K562 (cell line): ENCODE results near the gene CLHC1. TPM values are rescaled to one million over a fixed set of nuclear protein-coding genes. Genes with fewer than 3 reads are reported as not detected.

ENCODE experiments used
- CBFB ChIP-seq: sonication (generic); formaldehyde crosslinking; IDR thresholded peaks from 2 replicates; pipeline ENCODE4 v1.4.0; 2020; ENCODE audit warnings: mild to moderate bottlenecking, missing genetic modification reagents
- CREB1 ChIP-seq, 2 experiments: sonication (generic) in 1 of 2; formaldehyde crosslinking in 1 of 2; IDR thresholded peaks; 2 replicates each; pipeline versions ENCODE4 v1.6.1 to v1.8.0; 2012 to 2022; ENCODE audit warnings: inconsistent platforms in 1 of 2, mild to moderate bottlenecking in 1 of 2, missing genetic modification reagents in 1 of 2, moderate library complexity in 1 of 2
- DNMT1 ChIP-seq: fragments of 450-650 bp; IDR thresholded peaks from 2 replicates; pipeline ENCODE4 v1.6.1; 2016; ENCODE audit warnings: antibody characterized with exemption, mild to moderate bottlenecking
- ELF4 ChIP-seq: fragments of 450-650 bp; formaldehyde crosslinking; IDR thresholded peaks from 2 replicates; pipeline ENCODE4 v1.4.0; 2022; ENCODE audit warnings: missing genetic modification characterization
- LEF1 ChIP-seq: fragments of 450-650 bp; IDR thresholded peaks from 2 replicates; pipeline ENCODE4 v1.6.1; 2016; ENCODE audit warnings: mild to moderate bottlenecking
- MBD2 ChIP-seq: sonication (generic); IDR thresholded peaks from 2 replicates; pipeline ENCODE4 v1.6.1; 2016; ENCODE audit warnings: low read depth, borderline replicate concordance
- NR4A1 ChIP-seq, 2 experiments: fragments of 250-450 bp in 1 of 2; fragments of 450-650 bp in 1 of 2; sonication (Bioruptor Pico) in 1 of 2; IDR thresholded peaks; 2 replicates each; pipeline versions ENCODE4 v1.4.0 to v1.6.1; 2016 to 2020; ENCODE audit warnings: mild to moderate bottlenecking in 2 of 2, missing compliant biosample characterization in 1 of 2, missing genetic modification characterization in 1 of 2, moderate library complexity in 1 of 2
- POLR2G ChIP-seq: fragments of 200-400 bp; formaldehyde crosslinking; IDR thresholded peaks from 2 replicates; pipeline ENCODE4 v1.6.1; 2017; ENCODE audit warnings: low read depth, mild to moderate bottlenecking, antibody characterized with exemption, low read length, moderate library complexity
- RCOR1 ChIP-seq, 2 experiments: IDR thresholded peaks; 2 replicates each; pipeline ENCODE4 v1.6.1; 2012; ENCODE audit warnings: low read depth in 2 of 2, low read length in 2 of 2, borderline replicate concordance in 1 of 2, improper control_type of control experiment in 1 of 2
- ZNF174 ChIP-seq: fragments of 250-450 bp; sonication (Bioruptor Pico); IDR thresholded peaks from 2 replicates; pipeline ENCODE4 v1.4.0; 2020; ENCODE audit warnings: mild to moderate bottlenecking
- ZNF324 ChIP-seq: fragments of 250-450 bp; sonication (Bioruptor Pico); IDR thresholded peaks from 2 replicates; pipeline ENCODE4 v1.4.0; 2020; ENCODE audit warnings: mild to moderate bottlenecking
- ZNF431 ChIP-seq: sonication (generic); formaldehyde crosslinking; IDR thresholded peaks from 2 replicates; pipeline ENCODE4 v1.8.0; 2022; ENCODE audit warnings: mild to moderate bottlenecking, missing genetic modification reagents
- polyA plus RNA-seq, 8 experiments: library from polyadenylated mRNA; depleted of rRNA in 4 of 8; stranded (reverse) in 5 of 8; unstranded in 3 of 8; fragments of >200 nt; fragmentation: Nextera tagmentation in 2 of 8; fragmentation: Illumina TruSeq in 1 of 8; extraction: Ambion mirVana in 2 of 8; extraction: Trizol in 1 of 8; gene quantifications; 2 replicates each; pipeline versions ENCODE4 v1.2.1 to v1.2.3, GENCODE V29; 2011 to 2014; ENCODE audit warnings: inconsistent platforms in 1 of 8, missing spikeins in 1 of 8
- total RNA-seq, 7 experiments: library from RNA; depleted of rRNA in 6 of 7; stranded (reverse); fragments of >200 nt in 6 of 7; fragmentation: Illumina TruSeq in 2 of 7; extraction: Trizol in 2 of 7; gene quantifications; 2 replicates each; pipeline versions ENCODE4 v1.2.1 to v1.2.3, GENCODE V29; 2011 to 2021; ENCODE audit warnings: low replicate concordance in 1 of 7
- TF ChIP-seq, protein P1 (sequence below), 2 experiments: fragments of 450-650 bp; conservative IDR thresholded peaks; 2 replicates each; pipeline ENCODE4 v1.6.1; 2017; ENCODE audit warnings: mild to moderate bottlenecking in 2 of 2, moderate library complexity in 2 of 2
- TF ChIP-seq, protein P2 (sequence below): fragments of 450-650 bp; IDR thresholded peaks from 2 replicates; pipeline ENCODE4 v1.6.1; 2017; ENCODE audit warnings: antibody characterized with exemption
- TF ChIP-seq, protein P3 (sequence below): fragments of 450-650 bp; IDR thresholded peaks from 2 replicates; pipeline ENCODE4 v1.6.1; 2016; ENCODE audit warnings: low read depth

Gene CLHC1
- total and polyA plus RNA-seq, 9 of the 15 experiments (the other 6 are each of a cell fraction or from before 2014, with no cell fraction given), result 3.7 to 14.3 (median 8.6) TPM

DNA sequence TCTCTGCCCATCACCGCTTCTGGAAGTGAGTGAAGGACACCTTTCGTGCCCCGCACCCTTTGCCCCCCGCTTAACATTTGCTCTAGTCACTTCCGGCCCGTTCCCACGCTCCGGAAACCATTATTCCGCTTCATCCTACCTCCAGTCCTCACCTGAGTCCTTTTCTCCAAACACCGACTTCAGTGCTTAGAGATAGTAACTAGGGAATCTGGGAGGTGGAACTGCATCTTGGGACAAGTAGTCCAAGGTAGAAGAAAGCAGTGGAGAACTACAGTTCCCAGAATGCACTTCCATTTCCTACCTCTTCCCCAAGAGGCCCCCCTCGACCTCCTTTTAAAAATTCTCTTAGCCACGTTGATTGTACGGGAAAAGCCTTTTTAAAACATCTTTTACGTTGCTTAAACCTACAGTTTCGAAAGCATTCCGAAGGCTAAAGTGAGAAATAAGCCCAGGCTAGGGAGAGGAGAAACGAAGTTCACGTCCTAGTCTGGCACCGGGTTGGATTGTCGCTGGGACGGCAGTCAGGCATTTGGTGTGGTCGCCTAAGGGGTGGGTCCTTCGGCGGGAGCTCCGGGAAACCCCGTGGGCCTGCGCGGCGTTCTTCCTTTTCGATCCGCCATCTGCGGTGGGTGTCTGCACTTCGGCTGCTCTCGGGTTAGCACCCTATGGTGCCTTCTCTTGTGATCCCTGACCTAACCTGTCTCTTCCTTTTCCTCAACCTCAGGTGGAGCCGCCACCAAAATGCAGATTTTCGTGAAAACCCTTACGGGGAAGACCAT, at the start of gene CLHC1, which contains the start of gene RPS27A (continued):
- no peak for TF ChIP-seq CREB1 (IDR thresholded peaks at IDR 0.05)
- peak; percentile 28; the same call in 1 of the 2 replicates for TF ChIP-seq CREB1 (CRISPR knock-in tag; IDR thresholded peaks at IDR 0.05)
- TF ChIP-seq POLR2G, result peak; percentile 93
- TF ChIP-seq RCOR1 (IDR thresholded peaks at IDR 0.05; ENCODE audit: borderline replicate concordance in 1 of 2, low read depth in 2 of 2, low read length in 2 of 2), result peak in 1 of 2 experiments; percentile 70; a peak in 2 of 4 replicates
- TF ChIP-seq NR4A1 (CRISPR knock-in tag; IDR thresholded peaks at IDR 0.05), result no peak
- 0 out of 2 replicates have a peak, but pooled peaks have one; percentile 33 for TF ChIP-seq NR4A1 (tag; IDR thresholded peaks at IDR 0.05)
- TF ChIP-seq MBD2, result peak; percentile 72
- TF ChIP-seq ZNF174 (CRISPR knock-in tag), result no peak
- TF ChIP-seq, protein P1, sequence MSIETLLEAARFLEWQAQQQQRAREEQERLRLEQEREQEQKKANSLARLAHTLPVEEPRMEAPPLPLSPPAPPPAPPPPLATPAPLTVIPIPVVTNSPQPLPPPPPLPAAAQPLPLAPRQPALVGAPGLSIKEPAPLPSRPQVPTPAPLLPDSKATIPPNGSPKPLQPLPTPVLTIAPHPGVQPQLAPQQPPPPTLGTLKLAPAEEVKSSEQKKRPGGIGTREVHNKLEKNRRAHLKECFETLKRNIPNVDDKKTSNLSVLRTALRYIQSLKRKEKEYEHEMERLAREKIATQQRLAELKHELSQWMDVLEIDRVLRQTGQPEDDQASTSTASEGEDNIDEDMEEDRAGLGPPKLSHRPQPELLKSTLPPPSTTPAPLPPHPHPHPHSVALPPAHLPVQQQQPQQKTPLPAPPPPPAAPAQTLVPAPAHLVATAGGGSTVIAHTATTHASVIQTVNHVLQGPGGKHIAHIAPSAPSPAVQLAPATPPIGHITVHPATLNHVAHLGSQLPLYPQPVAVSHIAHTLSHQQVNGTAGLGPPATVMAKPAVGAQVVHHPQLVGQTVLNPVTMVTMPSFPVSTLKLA (conservative IDR thresholded peaks at IDR 0.05), result 0 out of 4 replicates have a peak, but pooled peaks of 1 of the 2 experiments have one; percentile 74
- TF ChIP-seq ZNF324 (CRISPR knock-in tag), result no peak
- TF ChIP-seq, protein P2, sequence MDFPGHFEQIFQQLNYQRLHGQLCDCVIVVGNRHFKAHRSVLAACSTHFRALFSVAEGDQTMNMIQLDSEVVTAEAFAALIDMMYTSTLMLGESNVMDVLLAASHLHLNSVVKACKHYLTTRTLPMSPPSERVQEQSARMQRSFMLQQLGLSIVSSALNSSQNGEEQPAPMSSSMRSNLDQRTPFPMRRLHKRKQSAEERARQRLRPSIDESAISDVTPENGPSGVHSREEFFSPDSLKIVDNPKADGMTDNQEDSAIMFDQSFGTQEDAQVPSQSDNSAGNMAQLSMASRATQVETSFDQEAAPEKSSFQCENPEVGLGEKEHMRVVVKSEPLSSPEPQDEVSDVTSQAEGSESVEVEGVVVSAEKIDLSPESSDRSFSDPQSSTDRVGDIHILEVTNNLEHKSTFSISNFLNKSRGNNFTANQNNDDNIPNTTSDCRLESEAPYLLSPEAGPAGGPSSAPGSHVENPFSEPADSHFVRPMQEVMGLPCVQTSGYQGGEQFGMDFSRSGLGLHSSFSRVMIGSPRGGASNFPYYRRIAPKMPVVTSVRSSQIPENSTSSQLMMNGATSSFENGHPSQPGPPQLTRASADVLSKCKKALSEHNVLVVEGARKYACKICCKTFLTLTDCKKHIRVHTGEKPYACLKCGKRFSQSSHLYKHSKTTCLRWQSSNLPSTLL, result peak; percentile 97
- TF ChIP-seq LEF1, result 0 out of 2 replicates have a peak, but pooled peaks have one; percentile 14
- TF ChIP-seq ELF4, result peak; percentile 40; the same call in 1 of the 2 replicates
- TF ChIP-seq DNMT1, result 0 out of 2 replicates have a peak, but pooled peaks have one; percentile 5
- TF ChIP-seq, protein P3, sequence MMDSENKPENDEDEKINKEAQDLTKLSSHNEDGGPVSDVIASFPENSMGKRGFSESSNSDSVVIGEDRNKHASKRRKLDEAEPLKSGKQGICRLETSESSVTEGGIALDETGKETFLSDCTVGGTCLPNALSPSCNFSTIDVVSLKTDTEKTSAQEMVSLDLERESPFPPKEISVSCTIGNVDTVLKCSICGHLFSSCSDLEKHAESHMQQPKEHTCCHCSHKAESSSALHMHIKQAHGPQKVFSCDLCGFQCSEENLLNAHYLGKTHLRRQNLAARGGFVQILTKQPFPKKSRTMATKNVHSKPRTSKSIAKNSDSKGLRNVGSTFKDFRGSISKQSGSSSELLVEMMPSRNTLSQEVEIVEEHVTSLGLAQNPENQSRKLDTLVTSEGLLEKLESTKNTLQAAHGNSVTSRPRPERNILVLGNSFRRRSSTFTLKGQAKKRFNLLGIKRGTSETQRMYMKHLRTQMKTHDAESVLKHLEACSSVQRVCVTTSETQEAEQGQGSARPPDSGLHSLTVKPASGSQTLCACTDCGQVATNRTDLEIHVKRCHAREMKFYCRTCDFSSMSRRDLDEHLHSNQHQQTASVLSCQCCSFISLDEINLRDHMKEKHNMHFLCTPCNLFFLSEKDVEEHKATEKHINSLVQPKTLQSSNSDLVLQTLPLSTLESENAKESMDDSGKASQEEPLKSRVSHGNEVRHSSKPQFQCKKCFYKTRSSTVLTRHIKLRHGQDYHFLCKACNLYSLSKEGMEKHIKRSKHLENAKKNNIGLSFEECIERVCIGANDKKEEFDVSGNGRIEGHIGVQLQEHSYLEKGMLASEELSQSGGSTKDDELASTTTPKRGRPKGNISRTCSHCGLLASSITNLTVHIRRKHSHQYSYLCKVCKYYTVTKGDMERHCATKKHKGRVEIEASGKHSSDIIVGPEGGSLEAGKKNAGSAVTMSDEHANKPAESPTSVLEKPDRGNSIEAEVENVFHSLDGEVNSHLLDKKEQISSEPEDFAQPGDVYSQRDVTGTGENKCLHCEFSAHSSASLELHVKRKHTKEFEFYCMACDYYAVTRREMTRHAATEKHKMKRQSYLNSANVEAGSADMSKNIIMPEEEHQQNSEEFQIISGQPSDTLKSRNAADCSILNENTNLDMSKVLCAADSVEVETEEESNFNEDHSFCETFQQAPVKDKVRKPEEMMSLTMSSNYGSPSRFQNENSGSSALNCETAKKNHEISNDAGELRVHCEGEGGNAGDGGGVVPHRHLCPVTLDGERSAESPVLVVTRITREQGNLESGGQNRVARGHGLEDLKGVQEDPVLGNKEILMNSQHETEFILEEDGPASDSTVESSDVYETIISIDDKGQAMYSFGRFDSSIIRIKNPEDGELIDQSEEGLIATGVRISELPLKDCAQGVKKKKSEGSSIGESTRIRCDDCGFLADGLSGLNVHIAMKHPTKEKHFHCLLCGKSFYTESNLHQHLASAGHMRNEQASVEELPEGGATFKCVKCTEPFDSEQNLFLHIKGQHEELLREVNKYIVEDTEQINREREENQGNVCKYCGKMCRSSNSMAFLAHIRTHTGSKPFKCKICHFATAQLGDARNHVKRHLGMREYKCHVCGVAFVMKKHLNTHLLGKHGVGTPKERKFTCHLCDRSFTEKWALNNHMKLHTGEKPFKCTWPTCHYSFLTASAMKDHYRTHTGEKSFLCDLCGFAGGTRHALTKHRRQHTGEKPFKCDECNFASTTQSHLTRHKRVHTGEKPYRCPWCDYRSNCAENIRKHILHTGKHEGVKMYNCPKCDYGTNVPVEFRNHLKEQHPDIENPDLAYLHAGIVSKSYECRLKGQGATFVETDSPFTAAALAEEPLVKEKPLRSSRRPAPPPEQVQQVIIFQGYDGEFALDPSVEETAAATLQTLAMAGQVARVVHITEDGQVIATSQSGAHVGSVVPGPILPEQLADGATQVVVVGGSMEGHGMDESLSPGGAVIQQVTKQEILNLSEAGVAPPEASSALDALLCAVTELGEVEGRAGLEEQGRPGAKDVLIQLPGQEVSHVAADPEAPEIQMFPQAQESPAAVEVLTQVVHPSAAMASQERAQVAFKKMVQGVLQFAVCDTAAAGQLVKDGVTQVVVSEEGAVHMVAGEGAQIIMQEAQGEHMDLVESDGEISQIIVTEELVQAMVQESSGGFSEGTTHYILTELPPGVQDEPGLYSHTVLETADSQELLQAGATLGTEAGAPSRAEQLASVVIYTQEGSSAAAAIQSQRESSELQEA, result peak; percentile 52; the same call in 1 of the 2 replicates
- TF ChIP-seq CBFB (CRISPR knock-in tag), result peak; percentile 72; the same call in 1 of the 2 replicates
- no peak for TF ChIP-seq ZNF431 (CRISPR knock-in tag)
